ENCODE data around the gene ADCY6. TPM values are rescaled to one million over a fixed set of nuclear protein-coding genes. Genes with fewer than 3 reads are reported as not detected.

Gene ADCY6
- total and polyA plus RNA-seq, 12 donors = 20.8 to 55.3 (median 31.0) TPM

- Histone ChIP-seq H3K4me1 (replicated peaks in 1 of 2) (peaks cover 0 to 4% of the 10 kb centered on the region in 2 donors), H3K36me3 (replicated peaks in 1 of 2) (peaks cover 0 to 36% of the 10 kb centered on the region in 2 donors), H3K9me3 (replicated peaks in 1 of 3) (no peaks in the 10 kb centered on the region), H3K27me3 (no peaks in the 10 kb centered on the region), H3K27ac (no peak overlapping the region), H3K4me3 (no peak overlapping the region)
- WGBS, 4 donors = 84 to 90% (median 86%) methylated on average over 10 to 15 of the region's 15 CpGs
- TF ChIP-seq POLR2A (IDR thresholded peaks at IDR 0.05) (no peak), CTCF (IDR thresholded peaks at IDR 0.05) (no peak)
- DNase-seq = no peak
- intact Hi-C loops (cut with DNase I) = no loop called here
These were observed 37.4 kb upstream of the ADCY6 start for GRCh38 chr12:48826209-48826855.

DNA sequence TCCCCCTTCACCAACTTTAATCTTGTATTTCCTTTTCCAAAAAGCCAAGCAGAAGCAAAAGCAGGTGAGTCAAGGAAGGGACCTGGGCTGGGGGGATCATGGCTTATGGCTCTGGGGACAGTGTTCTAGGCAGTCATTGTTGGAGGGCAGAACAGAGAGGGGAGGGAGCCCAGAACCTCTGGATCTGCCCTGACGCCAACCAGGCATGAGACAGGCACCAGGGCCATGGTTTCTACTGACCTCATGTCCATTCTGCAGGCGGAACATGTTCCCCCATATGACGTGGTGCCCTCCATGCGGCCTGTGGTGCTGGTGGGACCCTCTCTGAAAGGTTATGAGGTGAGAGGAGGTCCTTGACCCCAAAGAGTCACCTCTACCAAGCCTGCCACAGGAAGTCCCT lies 36.0 kb upstream of the ADCY6 start:
- 90 to 100% (median 97%) methylated on average over 1 to 4 of the region's 4 CpGs for WGBS, 4 donors
- intact Hi-C loops (cut with DNase I) = no loop called here
- no peak overlapping the region for H3K27ac ChIP-seq

DNA sequence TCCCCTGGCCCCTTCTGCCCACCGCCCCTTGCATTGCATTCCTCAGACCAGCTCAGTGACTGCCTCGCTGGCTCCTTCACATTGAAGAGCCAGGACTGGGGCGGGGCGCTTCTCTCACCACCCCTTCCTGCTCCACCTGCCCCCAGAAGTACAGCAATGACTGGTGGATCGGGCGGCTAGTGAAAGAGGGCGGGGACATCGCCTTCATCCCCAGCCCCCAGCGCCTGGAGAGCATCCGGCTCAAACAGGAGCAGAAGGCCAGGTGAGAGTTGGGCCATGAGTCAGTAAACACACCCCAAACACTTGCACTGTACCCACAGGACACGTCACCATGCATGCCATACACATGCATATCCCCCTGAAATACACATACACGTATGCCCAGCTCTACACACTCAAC lies 35.2 kb upstream of the ADCY6 start:
- H3K36me3 ChIP-seq (replicated peaks in 1 of 2) = peaks cover 0 to 14% of the 10 kb centered on the region in 2 donors
- H3K4me1 ChIP-seq (replicated peaks in 1 of 2) = peaks cover 0 to 4% of the 10 kb centered on the region in 2 donors
- no peak for DNase-seq
- H3K27ac ChIP-seq = no peak overlapping the region
- H3K4me3 ChIP-seq = no peak overlapping the region
- WGBS, 4 donors = 83 to 91% (median 87%) methylated on average over 12 of the region's 12 CpGs
- TF ChIP-seq CTCF (IDR thresholded peaks at IDR 0.05) = no peak
- TF ChIP-seq POLR2A (IDR thresholded peaks at IDR 0.05) = no peak
- intact Hi-C loops (cut with DNase I) = no loop called here
- H3K9me3 ChIP-seq (replicated peaks in 1 of 3) = no peaks in the 10 kb centered on the region
- no peaks in the 10 kb centered on the region for H3K27me3 ChIP-seq

More for the DNA sequence above, 36.0 kb upstream of the ADCY6 start:
- Histone ChIP-seq H3K4me1 (replicated peaks in 1 of 2) (peaks cover 0 to 4% of the 10 kb centered on the region in 2 donors), H3K27me3 (no peaks in the 10 kb centered on the region), H3K9me3 (replicated peaks in 1 of 3) (no peaks in the 10 kb centered on the region), H3K36me3 (replicated peaks in 1 of 2) (peaks cover 0 to 22% of the 10 kb centered on the region in 2 donors), H3K4me3 (no peak overlapping the region)
- no peak for DNase-seq
- TF ChIP-seq CTCF (IDR thresholded peaks at IDR 0.05) (no peak), POLR2A (IDR thresholded peaks at IDR 0.05) (no peak)

- no peak overlapping the region for H3K4me3 ChIP-seq
- intact Hi-C loops (cut with DNase I) = no loop called here
- H3K27me3 ChIP-seq = no peaks in the 10 kb centered on the region
- H3K9me3 ChIP-seq (replicated peaks in 1 of 3) = no peaks in the 10 kb centered on the region
- 85 to 100% (median 89%) methylated on average over 6 to 11 of the region's 11 CpGs for WGBS, 4 donors
- H3K36me3 ChIP-seq (replicated peaks in 1 of 2) = peaks cover 0 to 9% of the 10 kb centered on the region in 2 donors
- H3K27ac ChIP-seq = no peak overlapping the region
- DNase-seq = no peak
- TF ChIP-seq CTCF (IDR thresholded peaks at IDR 0.05) (no peak), POLR2A (IDR thresholded peaks at IDR 0.05) (no peak)
- H3K4me1 ChIP-seq (replicated peaks in 1 of 2) = peaks cover 4 to 5% of the 10 kb centered on the region in 2 donors
These were observed 34.4 kb upstream of the ADCY6 start for GRCh38 chr12:48823281-48823680.

Measured in adrenal gland (tissue), 12 donors.